ENCODE measurements around the gene DNHD1. TPM values are rescaled to one million over a fixed set of nuclear protein-coding genes. Genes with fewer than 3 reads are reported as not detected.

The DNHD1 gene
- total and polyA plus RNA-seq, 2 of the 13 experiments (the other 11 are each of a cell fraction or from before 2014, with no cell fraction given): 2.7 to 9.3 TPM

DNA sequence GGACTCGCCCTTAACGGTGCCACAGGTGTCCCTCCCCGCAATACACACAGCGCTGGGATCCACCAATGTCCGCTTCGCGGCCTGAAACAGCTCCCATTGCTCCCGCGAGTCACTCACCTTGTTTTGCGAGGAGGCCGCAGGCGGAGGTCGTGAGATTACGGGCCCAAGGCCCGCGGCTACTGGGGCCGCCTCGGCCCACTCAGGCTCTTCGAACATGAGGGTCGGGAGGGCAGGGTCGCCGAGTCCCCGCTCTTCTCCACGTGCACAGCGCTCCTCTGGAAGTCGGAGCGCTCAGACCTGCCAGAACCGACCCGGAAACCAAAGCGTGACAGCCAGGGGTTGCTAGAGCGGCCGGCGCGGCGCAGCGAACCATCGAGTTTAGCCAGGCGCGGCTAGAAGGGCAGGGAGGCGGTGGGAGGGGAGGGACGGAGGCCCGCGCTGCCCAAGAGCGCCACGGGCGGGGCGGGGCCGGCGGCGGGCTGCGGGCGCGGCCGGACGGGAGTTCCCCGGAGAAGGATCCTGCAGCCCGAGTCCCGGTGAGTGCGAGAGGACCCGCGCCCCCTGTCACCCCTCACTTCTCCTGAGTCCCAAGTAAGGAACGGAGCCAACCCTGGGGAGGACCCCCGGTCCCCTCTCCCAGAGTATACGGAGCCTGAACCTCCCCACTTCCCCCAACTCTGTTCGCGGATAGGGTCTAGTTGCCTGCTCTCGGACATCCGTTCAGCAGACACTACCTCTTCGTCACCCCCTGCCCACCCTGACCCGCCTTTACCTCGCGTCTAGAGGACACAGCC, 106.4 kb downstream of the DNHD1 start, which contains the start of the genes ILK and RRP8 (continued):
- no peak for TF ChIP-seq SP1 (IDR thresholded peaks at IDR 0.05)
- TF ChIP-seq SP1 (CRISPR knock-in tag; IDR thresholded peaks at IDR 0.05): peak; percentile 86
- no peak for TF ChIP-seq ZNF713 (CRISPR knock-in tag; IDR thresholded peaks at IDR 0.05)
- TF ChIP-seq KLF16 (CRISPR knock-in tag; IDR thresholded peaks at IDR 0.05): peak in 1 of 2 experiments; percentile 93; a peak in 2 of 4 replicates
- no peak for TF ChIP-seq CHD4 (IDR thresholded peaks at IDR 0.05; ENCODE audit: borderline replicate concordance, low read length)
- TF ChIP-seq ZBTB20 (CRISPR knock-in tag; IDR thresholded peaks at IDR 0.05; ENCODE audit: borderline replicate concordance, low read depth): peak; percentile 73; the same call in 1 of the 2 replicates
- peak; percentile 76 for TF ChIP-seq POLR2AphosphoS5 (IDR thresholded peaks at IDR 0.05; ENCODE audit: low read depth, low read length)
- TF ChIP-seq, protein P1, sequence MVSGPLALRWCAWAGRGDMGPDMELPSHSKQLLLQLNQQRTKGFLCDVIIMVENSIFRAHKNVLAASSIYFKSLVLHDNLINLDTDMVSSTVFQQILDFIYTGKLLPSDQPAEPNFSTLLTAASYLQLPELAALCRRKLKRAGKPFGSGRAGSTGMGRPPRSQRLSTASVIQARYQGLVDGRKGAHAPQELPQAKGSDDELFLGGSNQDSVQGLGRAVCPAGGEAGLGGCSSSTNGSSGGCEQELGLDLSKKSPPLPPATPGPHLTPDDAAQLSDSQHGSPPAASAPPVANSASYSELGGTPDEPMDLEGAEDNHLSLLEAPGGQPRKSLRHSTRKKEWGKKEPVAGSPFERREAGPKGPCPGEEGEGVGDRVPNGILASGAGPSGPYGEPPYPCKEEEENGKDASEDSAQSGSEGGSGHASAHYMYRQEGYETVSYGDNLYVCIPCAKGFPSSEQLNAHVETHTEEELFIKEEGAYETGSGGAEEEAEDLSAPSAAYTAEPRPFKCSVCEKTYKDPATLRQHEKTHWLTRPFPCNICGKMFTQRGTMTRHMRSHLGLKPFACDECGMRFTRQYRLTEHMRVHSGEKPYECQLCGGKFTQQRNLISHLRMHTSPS (CRISPR knock-in tag; IDR thresholded peaks at IDR 0.05; ENCODE audit: low read depth): no peak
- no peak for TF ChIP-seq ZNF883 (CRISPR knock-in tag; IDR thresholded peaks at IDR 0.05; ENCODE audit: not compliant biosample characterization)
- no peak for TF ChIP-seq PCBP2 (optimal IDR thresholded peaks at IDR 0.05; ENCODE audit: low read depth, low read length, poor library complexity, severe bottlenecking)
- TF ChIP-seq, protein P2, sequence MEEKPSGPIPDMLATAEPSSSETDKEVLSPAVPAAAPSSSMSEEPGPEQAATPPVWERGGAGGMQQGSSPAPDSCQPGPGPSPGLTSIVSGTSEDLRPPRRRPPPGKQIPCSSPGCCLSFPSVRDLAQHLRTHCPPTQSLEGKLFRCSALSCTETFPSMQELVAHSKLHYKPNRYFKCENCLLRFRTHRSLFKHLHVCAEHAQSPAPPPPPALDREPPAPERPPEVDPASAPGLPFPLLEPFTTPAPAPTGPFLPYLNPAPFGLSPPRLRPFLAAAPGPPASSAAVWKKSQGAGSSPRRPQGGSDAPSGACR (CRISPR knock-in tag; IDR thresholded peaks at IDR 0.05): peak; percentile 96
- TF ChIP-seq MLLT10 (CRISPR knock-in tag; IDR thresholded peaks at IDR 0.05): no peak
- peak; percentile 93 for TF ChIP-seq FOXC1 (CRISPR knock-in tag; IDR thresholded peaks at IDR 0.05; ENCODE audit: borderline replicate concordance)
- TF ChIP-seq ZNF75D (CRISPR knock-in tag; IDR thresholded peaks at IDR 0.05; ENCODE audit: borderline replicate concordance): no peak
- TF ChIP-seq, protein P3, sequence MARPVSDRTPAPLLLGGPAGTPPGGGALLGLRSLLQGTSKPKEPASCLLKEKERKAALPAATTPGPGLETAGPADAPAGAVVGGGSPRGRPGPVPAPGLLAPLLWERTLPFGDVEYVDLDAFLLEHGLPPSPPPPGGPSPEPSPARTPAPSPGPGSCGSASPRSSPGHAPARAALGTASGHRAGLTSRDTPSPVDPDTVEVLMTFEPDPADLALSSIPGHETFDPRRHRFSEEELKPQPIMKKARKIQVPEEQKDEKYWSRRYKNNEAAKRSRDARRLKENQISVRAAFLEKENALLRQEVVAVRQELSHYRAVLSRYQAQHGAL (CRISPR knock-in tag; IDR thresholded peaks at IDR 0.05; ENCODE audit: not compliant biosample characterization): no peak
- peak; percentile 81; the same call in 1 of the 2 replicates for TF ChIP-seq FOXK1 (CRISPR knock-in tag; IDR thresholded peaks at IDR 0.05; ENCODE audit: borderline replicate concordance, low read depth)
- TF ChIP-seq, protein P4, sequence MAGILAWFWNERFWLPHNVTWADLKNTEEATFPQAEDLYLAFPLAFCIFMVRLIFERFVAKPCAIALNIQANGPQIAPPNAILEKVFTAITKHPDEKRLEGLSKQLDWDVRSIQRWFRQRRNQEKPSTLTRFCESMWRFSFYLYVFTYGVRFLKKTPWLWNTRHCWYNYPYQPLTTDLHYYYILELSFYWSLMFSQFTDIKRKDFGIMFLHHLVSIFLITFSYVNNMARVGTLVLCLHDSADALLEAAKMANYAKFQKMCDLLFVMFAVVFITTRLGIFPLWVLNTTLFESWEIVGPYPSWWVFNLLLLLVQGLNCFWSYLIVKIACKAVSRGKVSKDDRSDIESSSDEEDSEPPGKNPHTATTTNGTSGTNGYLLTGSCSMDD (CRISPR knock-in tag; IDR thresholded peaks at IDR 0.05): no peak
- TF ChIP-seq BHLHE40 (IDR thresholded peaks at IDR 0.05; ENCODE audit: low read length): no peak
- TF ChIP-seq, protein P5, sequence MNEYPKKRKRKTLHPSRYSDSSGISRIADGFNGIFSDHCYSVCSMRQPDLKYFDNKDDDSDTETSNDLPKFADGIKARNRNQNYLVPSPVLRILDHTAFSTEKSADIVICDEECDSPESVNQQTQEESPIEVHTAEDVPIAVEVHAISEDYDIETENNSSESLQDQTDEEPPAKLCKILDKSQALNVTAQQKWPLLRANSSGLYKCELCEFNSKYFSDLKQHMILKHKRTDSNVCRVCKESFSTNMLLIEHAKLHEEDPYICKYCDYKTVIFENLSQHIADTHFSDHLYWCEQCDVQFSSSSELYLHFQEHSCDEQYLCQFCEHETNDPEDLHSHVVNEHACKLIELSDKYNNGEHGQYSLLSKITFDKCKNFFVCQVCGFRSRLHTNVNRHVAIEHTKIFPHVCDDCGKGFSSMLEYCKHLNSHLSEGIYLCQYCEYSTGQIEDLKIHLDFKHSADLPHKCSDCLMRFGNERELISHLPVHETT (CRISPR knock-in tag; conservative IDR thresholded peaks at IDR 0.05): peak; percentile 88
- no peak for TF ChIP-seq MED13 (CRISPR knock-in tag; IDR thresholded peaks at IDR 0.05)
- peak; percentile 79 for TF ChIP-seq PHF5A (CRISPR knock-in tag; IDR thresholded peaks at IDR 0.05; ENCODE audit: low read depth, unreplicated experiment)
- TF ChIP-seq ZNF674 (CRISPR knock-in tag; IDR thresholded peaks at IDR 0.05; ENCODE audit: low read depth): no peak
- TF ChIP-seq HMGA1 (CRISPR knock-in tag; conservative IDR thresholded peaks at IDR 0.05): no peak
- no peak; the same call in 1 of the 2 replicates for TF ChIP-seq SMAD1 (CRISPR knock-in tag; IDR thresholded peaks at IDR 0.05; ENCODE audit: borderline replicate concordance, low read depth)

Data from HepG2 (cell line).